ENCODE measurements around the gene APOL2. TPM values are rescaled to one million over a fixed set of nuclear protein-coding genes. Genes with fewer than 3 reads are reported as not detected.
"Not testable (repeated sequence)": the region's sequence is repeated elsewhere in the genome, so short reads cannot be mapped to it uniquely, and the experiment has no call there.

Gene APOL2
- total and polyA plus RNA-seq, 7 experiments from 2014 or later, result 13.4 to 133 (median 40.1) TPM

GRCh38 chr22:36233796-36234195, 5.5 kb downstream of the APOL2 start:
- peaks cover 19 to 78% (median 25%) of the 10 kb centered on the region in 3 experiments for H3K36me3 ChIP-seq (ENCODE audit: control insufficient read depth in 2 of 3, insufficient read depth in 3 of 3, low read length in 3 of 3)
- H3K4me1 ChIP-seq (ENCODE audit: control insufficient read depth in 2 of 2, insufficient read depth in 2 of 2, low read length in 2 of 2), result peaks cover 18 to 26% of the 10 kb centered on the region in 2 donors
- peaks cover 27 to 73% (median 49%) of the 10 kb centered on the region in 5 donors for H3K36me3 Mint-ChIP-seq
- H3K4me1 Mint-ChIP-seq, result peaks cover 38 to 54% (median 46%) of the 10 kb centered on the region in 7 donors
- H3K9me3 Mint-ChIP-seq, result peaks cover 0 to 6% (median 2%) of the 10 kb centered on the region in 11 donors
- H3K27ac Mint-ChIP-seq, result peak overlapping the region in 2 of 9 donors; percentile 1 to 69
- ChIA-PET CTCF (no interaction called here), POLR2A (no interaction called here)
- H3K9me3 ChIP-seq (ENCODE audit: control insufficient read depth in 2 of 3, low read length in 3 of 3), result no peaks in the 10 kb centered on the region
- no peaks in the 10 kb centered on the region for H3K27me3 Mint-ChIP-seq
- no peak overlapping the region for H3K4me3 Mint-ChIP-seq
- intact Hi-C loops (cut with micrococcal nuclease), result no loop called here
- H3K27me3 ChIP-seq (ENCODE audit: control insufficient read depth in 2 of 2, insufficient read depth in 2 of 2, low read length in 2 of 2), result no peaks in the 10 kb centered on the region
- DNase-seq, result no peak
- no peak overlapping the region for H3K4me3 ChIP-seq (ENCODE audit: low read length)
- no peak overlapping the region for H3K27ac ChIP-seq (ENCODE audit: low read depth, low read length)
- no peak for ATAC-seq

GRCh38 chr22:36232715-36233401, 6.5 kb downstream of the APOL2 start:
- Histone ChIP-seq H3K27ac (ENCODE audit: low read depth, low read length) (no peak overlapping the region), H3K4me3 (ENCODE audit: low read length) (no peak overlapping the region), H3K36me3 (ENCODE audit: control insufficient read depth in 2 of 3, insufficient read depth in 3 of 3, low read length in 3 of 3) (peaks cover 19 to 85% (median 25%) of the 10 kb centered on the region in 3 experiments), H3K27me3 (ENCODE audit: control insufficient read depth in 2 of 2, insufficient read depth in 2 of 2, low read length in 2 of 2) (no peaks in the 10 kb centered on the region), H3K4me1 (ENCODE audit: control insufficient read depth in 2 of 2, insufficient read depth in 2 of 2, low read length in 2 of 2) (peaks cover 14 to 26% of the 10 kb centered on the region in 2 donors), H3K9me3 (ENCODE audit: control insufficient read depth in 2 of 3, low read length in 3 of 3) (no peaks in the 10 kb centered on the region)
- no peaks in the 10 kb centered on the region for H3K27me3 Mint-ChIP-seq
- peak; percentile 24 for ATAC-seq
- H3K4me3 Mint-ChIP-seq, result no peak overlapping the region
- DNase-seq, result no peak
- peaks cover 0 to 6% (median 2%) of the 10 kb centered on the region in 11 donors for H3K9me3 Mint-ChIP-seq
- peaks cover 31 to 49% (median 40%) of the 10 kb centered on the region in 7 donors for H3K4me1 Mint-ChIP-seq
- peak overlapping the region in 2 of 9 donors; percentile 49 to 69 for H3K27ac Mint-ChIP-seq
- POLR2A ChIA-PET, result no interaction called here
- CTCF ChIA-PET, result no interaction called here
- intact Hi-C loops (cut with micrococcal nuclease), result no loop called here
- H3K36me3 Mint-ChIP-seq, result peaks cover 32 to 77% (median 49%) of the 10 kb centered on the region in 5 donors

GRCh38 chr22:36231051-36231450, 8.3 kb downstream of the APOL2 start:
- H3K4me3 ChIP-seq (ENCODE audit: low read length); H3K9me3 ChIP-seq (ENCODE audit: control insufficient read depth in 2 of 3, low read length in 3 of 3); DNase-seq; H3K27me3 Mint-ChIP-seq; POLR2A ChIA-PET; H3K27ac ChIP-seq (ENCODE audit: low read depth, low read length); ATAC-seq; H3K27me3 ChIP-seq (ENCODE audit: control insufficient read depth in 2 of 2, insufficient read depth in 2 of 2, low read length in 2 of 2); H3K4me3 Mint-ChIP-seq; intact Hi-C loops (cut with micrococcal nuclease); CTCF ChIA-PET; H3K9me3 Mint-ChIP-seq: not testable (repeated sequence)
- peak overlapping the region in 2 of 9 donors; percentile 5 to 28 for H3K27ac Mint-ChIP-seq
- H3K36me3 Mint-ChIP-seq, result peaks cover 29 to 84% (median 41%) of the 10 kb centered on the region in 5 donors
- peaks cover 16 to 39% (median 22%) of the 10 kb centered on the region in 7 donors for H3K4me1 Mint-ChIP-seq
- Histone ChIP-seq H3K4me1 (ENCODE audit: control insufficient read depth in 2 of 2, insufficient read depth in 2 of 2, low read length in 2 of 2) (peaks cover 0 to 12% of the 10 kb centered on the region in 2 donors), H3K36me3 (ENCODE audit: control insufficient read depth in 2 of 3, insufficient read depth in 3 of 3, low read length in 3 of 3) (peaks cover 19 to 80% (median 25%) of the 10 kb centered on the region in 3 experiments)

- CTCF ChIA-PET; H3K9me3 Mint-ChIP-seq; H3K4me1 ChIP-seq (ENCODE audit: control insufficient read depth in 2 of 2, insufficient read depth in 2 of 2, low read length in 2 of 2); H3K4me3 Mint-ChIP-seq; H3K27ac ChIP-seq (ENCODE audit: low read depth, low read length); POLR2A ChIA-PET; H3K27me3 ChIP-seq (ENCODE audit: control insufficient read depth in 2 of 2, insufficient read depth in 2 of 2, low read length in 2 of 2); intact Hi-C loops (cut with micrococcal nuclease); DNase-seq; H3K9me3 ChIP-seq (ENCODE audit: control insufficient read depth in 2 of 3, low read length in 3 of 3); H3K27me3 Mint-ChIP-seq; H3K4me3 ChIP-seq (ENCODE audit: low read length); ATAC-seq: not testable (repeated sequence)
- H3K27ac Mint-ChIP-seq, result peak overlapping the region in 1 of 9 donors; percentile 32
- peaks cover 19 to 70% (median 25%) of the 10 kb centered on the region in 3 experiments for H3K36me3 ChIP-seq (ENCODE audit: control insufficient read depth in 2 of 3, insufficient read depth in 3 of 3, low read length in 3 of 3)
- peaks cover 4 to 27% (median 8%) of the 10 kb centered on the region in 7 donors for H3K4me1 Mint-ChIP-seq
- peaks cover 17 to 70% (median 27%) of the 10 kb centered on the region in 5 donors for H3K36me3 Mint-ChIP-seq
Observed at GRCh38 chr22:36229649-36230048, 9.7 kb downstream of the APOL2 start.

GRCh38 chr22:36228944-36229343, 10.4 kb downstream of the APOL2 start:
- intact Hi-C loops (cut with micrococcal nuclease), result no loop called here
- POLR2A ChIA-PET, result no interaction called here
- Mint-ChIP-seq H3K9me3 (no peaks in the 10 kb centered on the region), H3K4me1 (peaks cover 0 to 20% (median 2%) of the 10 kb centered on the region in 7 donors), H3K36me3 (peaks cover 13 to 65% (median 23%) of the 10 kb centered on the region in 5 donors), H3K4me3 (no peak overlapping the region), H3K27ac (peak overlapping the region in 1 of 9 donors; percentile 17), H3K27me3 (no peaks in the 10 kb centered on the region)
- no peak for DNase-seq
- Histone ChIP-seq H3K36me3 (ENCODE audit: control insufficient read depth in 2 of 3, insufficient read depth in 3 of 3, low read length in 3 of 3) (peaks cover 19 to 66% (median 25%) of the 10 kb centered on the region in 3 experiments), H3K27ac (ENCODE audit: low read depth, low read length) (no peak overlapping the region), H3K27me3 (ENCODE audit: control insufficient read depth in 2 of 2, insufficient read depth in 2 of 2, low read length in 2 of 2) (no peaks in the 10 kb centered on the region), H3K4me1 (ENCODE audit: control insufficient read depth in 2 of 2, insufficient read depth in 2 of 2, low read length in 2 of 2) (no peaks in the 10 kb centered on the region), H3K4me3 (ENCODE audit: low read length) (no peak overlapping the region), H3K9me3 (ENCODE audit: control insufficient read depth in 2 of 3, low read length in 3 of 3) (no peaks in the 10 kb centered on the region)
- ATAC-seq, result no peak
- CTCF ChIA-PET, result no interaction called here

- peaks cover 19 to 60% (median 21%) of the 10 kb centered on the region in 3 experiments for H3K36me3 ChIP-seq (ENCODE audit: control insufficient read depth in 2 of 3, insufficient read depth in 3 of 3, low read length in 3 of 3)
- H3K27ac Mint-ChIP-seq, CTCF ChIA-PET: not testable (repeated sequence)
Observed at GRCh38 chr22:36228369-36228768, 11.0 kb downstream of the APOL2 start.

More at GRCh38 chr22:36228369-36228768, 11.0 kb downstream of the APOL2 start:
- intact Hi-C loops (cut with micrococcal nuclease); H3K4me1 ChIP-seq (ENCODE audit: control insufficient read depth in 2 of 2, insufficient read depth in 2 of 2, low read length in 2 of 2); H3K4me3 Mint-ChIP-seq; H3K27me3 Mint-ChIP-seq; DNase-seq; H3K9me3 ChIP-seq (ENCODE audit: control insufficient read depth in 2 of 3, low read length in 3 of 3); H3K9me3 Mint-ChIP-seq; H3K4me3 ChIP-seq (ENCODE audit: low read length); ATAC-seq; H3K27ac ChIP-seq (ENCODE audit: low read depth, low read length); H3K27me3 ChIP-seq (ENCODE audit: control insufficient read depth in 2 of 2, insufficient read depth in 2 of 2, low read length in 2 of 2): not testable (repeated sequence)
- Mint-ChIP-seq H3K4me1 (peaks cover 0 to 15% (median 0%) of the 10 kb centered on the region in 7 donors), H3K36me3 (peaks cover 13 to 60% (median 17%) of the 10 kb centered on the region in 5 donors)
- POLR2A ChIA-PET, result interaction anchor here (1.0 kb wide), 1 partner anchor 10 kb away, joined by 3 read pairs; no protein-coding TSS in a partner anchor

Data from naive thymus-derived CD4-positive, alpha-beta T cell (primary cell).